DMS53 (cell line): ENCODE data around the gene MMP2.
A peak's percentile ranks its signal among the peaks of the same experiment; 100 is the strongest.

ENCODE experiments used
- DNase-seq: peaks from one replicate; lab custom pipeline; 2025; lab: John Stamatoyannopoulos, UW

MMP2 gene

GRCh38 chr16:55478827-55479429, at the start of gene MMP2:
Gene MMP2, plus strand, starts transcription at chr16:55479198. Its CDS starts 282 bp downstream, at chr16:55479480.
- no peak for DNase-seq

GRCh38 chr16:55433030-55433429, 46.0 kb upstream of the MMP2 start:
- peak; percentile 8 for DNase-seq

- no peak for DNase-seq
Measured at GRCh38 chr16:55433535-55433934, 45.5 kb upstream of the MMP2 start.

GRCh38 chr16:55434000-55434399, 45.0 kb upstream of the MMP2 start:
- DNase-seq = no peak

GRCh38 chr16:55435387-55435786, 43.6 kb upstream of the MMP2 start:
- no peak for DNase-seq

GRCh38 chr16:55436587-55436986, 42.4 kb upstream of the MMP2 start:
- DNase-seq = no peak

GRCh38 chr16:55437625-55438024, 41.4 kb upstream of the MMP2 start:
- DNase-seq = no peak

GRCh38 chr16:55438281-55438680, 40.7 kb upstream of the MMP2 start:
- no peak for DNase-seq

- DNase-seq = no peak
Measured at GRCh38 chr16:55439101-55439690, 39.8 kb upstream of the MMP2 start.

GRCh38 chr16:55443434-55444346, 35.3 kb upstream of the MMP2 start:
- no peak for DNase-seq

- DNase-seq = no peak
Measured at GRCh38 chr16:55444754-55445485, 34.1 kb upstream of the MMP2 start.

- no peak for DNase-seq
Measured at GRCh38 chr16:55447231-55447630, 31.8 kb upstream of the MMP2 start.

- DNase-seq = no peak
Measured at GRCh38 chr16:55452996-55453395, 26.0 kb upstream of the MMP2 start.

- no peak for DNase-seq
Measured at GRCh38 chr16:55453909-55454308, 25.1 kb upstream of the MMP2 start.

- no peak for DNase-seq
Measured at GRCh38 chr16:55454861-55455260, 24.1 kb upstream of the MMP2 start.

- DNase-seq = no peak
Measured at GRCh38 chr16:55462241-55462640, 16.8 kb upstream of the MMP2 start.

- DNase-seq = no peak
Measured at GRCh38 chr16:55464375-55464774, 14.6 kb upstream of the MMP2 start.

GRCh38 chr16:55465077-55465896, 13.7 kb upstream of the MMP2 start:
- peak; percentile 87 for DNase-seq

- no peak for DNase-seq
Measured at GRCh38 chr16:55466209-55466608, 12.8 kb upstream of the MMP2 start.

GRCh38 chr16:55467898-55468297, 11.1 kb upstream of the MMP2 start:
- no peak for DNase-seq

GRCh38 chr16:55468352-55468990, 10.5 kb upstream of the MMP2 start:
- no peak for DNase-seq
